NCI-H187 treated with DMSO at 0.1 percent for 48 hours (cell line): ENCODE measurements around the gene SH2B2.

Experiments used
- DNase-seq: peaks from one replicate; lab custom pipeline; 2025; lab: John Stamatoyannopoulos, UW

The SH2B2 gene

DNA sequence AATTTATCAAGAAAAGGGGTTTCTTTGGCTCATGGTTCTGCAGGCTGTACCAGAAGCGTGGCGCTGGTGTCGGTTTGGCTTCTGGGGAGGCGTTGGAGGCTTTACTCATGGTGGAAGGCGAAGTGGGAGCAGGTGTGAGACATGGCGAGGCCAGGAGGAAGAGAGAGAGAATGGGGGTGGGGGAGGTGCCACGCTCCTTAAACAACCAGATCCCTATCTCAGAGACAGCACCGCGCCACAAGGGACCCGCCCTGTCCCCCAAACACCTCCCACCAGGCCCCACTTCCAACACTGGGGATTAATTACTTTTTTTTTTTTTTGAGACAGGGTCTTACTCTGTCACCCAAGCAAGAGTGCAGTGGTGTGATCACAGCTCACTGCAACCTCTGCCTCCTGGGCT lies 18.0 kb upstream of the SH2B2 start:
- no peak for DNase-seq

GRCh38 chr7:102270178-102270887 lies 16.3 kb upstream of the SH2B2 start:
- no peak for DNase-seq

GRCh38 chr7:102271158-102271798 lies 15.4 kb upstream of the SH2B2 start:
- DNase-seq = no peak

DNA sequence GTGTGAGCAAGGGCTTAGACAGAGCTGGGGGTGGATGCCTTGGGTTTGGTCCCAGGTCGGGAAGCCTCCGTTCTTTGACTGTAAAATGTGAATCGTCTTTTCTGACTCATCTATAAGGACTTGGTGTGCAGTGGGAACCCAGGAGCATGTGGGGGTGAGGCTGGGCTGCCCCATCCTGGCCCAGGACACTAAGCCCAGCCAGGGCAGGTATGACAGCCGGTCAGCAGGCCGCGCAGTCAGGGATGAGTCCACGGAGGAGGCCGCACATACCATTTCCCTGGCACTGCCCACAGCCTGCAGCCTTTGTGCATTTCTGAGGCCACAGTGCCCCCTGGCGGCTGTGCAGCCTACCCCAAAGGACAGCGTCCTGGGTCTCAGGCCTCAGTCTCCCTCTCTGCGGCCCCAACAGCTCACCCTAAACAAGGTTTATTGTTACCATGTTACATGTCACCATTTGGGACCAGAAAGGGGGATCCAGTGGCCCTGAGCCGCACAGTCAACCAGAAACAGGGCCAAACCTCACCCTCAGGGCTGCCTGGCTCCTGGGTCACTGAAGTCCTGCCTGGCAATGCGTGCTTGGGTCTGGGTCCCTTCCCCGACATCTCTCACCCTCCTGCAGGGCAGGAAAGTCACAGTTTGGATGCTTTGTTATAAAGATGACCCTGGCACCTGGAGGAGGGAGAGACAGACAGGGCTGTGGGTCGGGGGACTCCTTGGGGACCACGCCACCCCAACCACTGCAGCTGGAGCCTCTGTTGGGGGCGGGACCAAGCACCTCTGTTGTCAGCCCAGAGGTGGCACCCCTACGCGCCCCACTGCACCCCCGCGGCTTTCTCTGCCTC lies 14.4 kb upstream of the SH2B2 start:
- no peak for DNase-seq

GRCh38 chr7:102272917-102273748 lies 13.5 kb upstream of the SH2B2 start:
- DNase-seq = no peak

DNA sequence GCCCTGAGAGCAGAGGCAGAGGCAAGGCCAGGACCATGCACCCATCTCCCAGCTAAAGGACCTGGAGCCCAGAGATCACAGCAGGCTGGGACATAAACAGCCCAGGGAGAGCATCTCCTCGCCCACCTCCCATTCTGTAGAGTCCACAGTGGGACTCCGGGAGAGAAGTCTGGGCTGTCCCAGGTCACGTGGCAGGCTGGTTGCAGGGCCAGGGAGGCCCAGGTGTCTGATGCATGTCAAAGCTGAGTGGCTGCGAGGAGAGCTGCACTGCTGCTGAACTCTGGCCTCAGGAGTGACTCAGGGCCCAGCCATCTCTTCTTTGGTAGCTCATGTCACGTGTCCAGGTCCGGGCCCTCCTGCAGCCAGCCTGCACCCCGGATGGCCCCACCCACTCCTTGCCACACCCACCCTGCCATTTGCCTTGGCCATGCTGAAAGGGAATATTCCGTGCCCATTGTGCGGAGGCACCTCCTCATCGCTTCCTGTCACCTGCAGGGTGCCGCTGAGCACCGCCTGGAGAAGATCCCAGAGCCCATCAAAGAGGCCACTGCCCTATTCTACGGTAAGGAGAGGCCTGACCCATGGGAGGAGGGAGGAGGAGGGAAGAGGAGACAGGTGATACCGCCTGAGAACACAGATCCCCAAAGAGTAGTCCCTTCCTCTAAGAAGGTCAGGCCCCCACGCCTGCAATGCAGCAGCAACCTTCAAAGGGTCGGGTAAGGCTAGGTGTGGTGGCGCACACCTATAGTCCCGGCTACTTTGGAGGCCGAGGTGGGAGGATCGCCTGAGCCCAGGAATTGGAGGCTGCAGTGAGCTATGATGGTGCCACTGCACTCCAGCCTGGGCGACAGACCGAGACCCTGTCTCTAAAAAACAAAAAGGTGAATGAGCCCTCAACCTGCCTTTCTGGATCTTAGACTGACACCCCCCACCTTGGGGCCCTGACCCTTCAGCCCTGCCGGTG lies 12.6 kb upstream of the SH2B2 start:
- DNase-seq = no peak

GRCh38 chr7:102275123-102275703 lies 11.5 kb upstream of the SH2B2 start:
- DNase-seq = no peak

- DNase-seq = no peak
These were observed 8.8 kb upstream of the SH2B2 start for GRCh38 chr7:102277901-102278300.

DNA sequence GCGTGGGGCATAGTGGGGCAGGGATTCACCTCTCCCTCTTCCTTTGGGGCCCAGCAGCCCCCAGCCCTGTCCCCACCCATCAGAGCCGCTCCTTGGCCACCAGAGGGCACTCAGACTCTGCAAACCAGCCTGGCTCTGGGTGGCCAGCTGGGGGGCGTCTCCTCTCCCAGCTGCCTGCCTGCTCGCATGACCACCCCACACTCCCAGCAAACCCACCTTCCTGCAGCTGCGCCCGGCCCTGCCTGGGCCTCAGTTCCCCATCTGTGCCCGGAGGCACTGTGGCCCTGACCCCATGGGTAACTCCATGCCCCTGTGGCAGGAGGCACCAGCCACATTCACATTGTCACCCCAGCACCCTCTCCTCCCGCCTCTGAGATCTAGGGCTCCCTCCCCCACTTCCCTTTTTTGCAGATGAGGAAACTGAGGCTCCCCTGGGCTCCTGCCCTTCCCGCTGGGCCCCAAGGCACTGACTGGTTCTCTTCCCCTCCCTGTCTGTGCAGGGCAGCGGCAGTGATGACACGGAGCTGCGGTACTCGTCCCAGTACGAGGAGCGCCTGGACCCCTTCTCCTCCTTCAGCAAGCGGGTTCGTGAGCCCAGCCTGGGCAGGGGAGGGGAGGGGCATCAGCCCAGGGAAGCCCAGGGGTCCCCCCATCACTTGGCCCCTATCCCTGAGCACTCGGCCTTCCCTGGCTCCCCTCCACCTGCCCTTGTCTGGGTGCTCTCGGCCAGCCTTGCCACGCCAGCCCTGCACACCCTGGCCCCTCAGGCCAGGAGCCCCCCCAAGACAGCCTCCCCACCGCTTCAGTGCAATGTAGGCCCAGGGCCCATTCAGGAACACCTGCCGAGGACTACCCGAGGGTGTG lies 6.9 kb upstream of the SH2B2 start:
- DNase-seq = no peak

GRCh38 chr7:102280521-102280920 lies 6.1 kb upstream of the SH2B2 start:
- no peak for DNase-seq

DNA sequence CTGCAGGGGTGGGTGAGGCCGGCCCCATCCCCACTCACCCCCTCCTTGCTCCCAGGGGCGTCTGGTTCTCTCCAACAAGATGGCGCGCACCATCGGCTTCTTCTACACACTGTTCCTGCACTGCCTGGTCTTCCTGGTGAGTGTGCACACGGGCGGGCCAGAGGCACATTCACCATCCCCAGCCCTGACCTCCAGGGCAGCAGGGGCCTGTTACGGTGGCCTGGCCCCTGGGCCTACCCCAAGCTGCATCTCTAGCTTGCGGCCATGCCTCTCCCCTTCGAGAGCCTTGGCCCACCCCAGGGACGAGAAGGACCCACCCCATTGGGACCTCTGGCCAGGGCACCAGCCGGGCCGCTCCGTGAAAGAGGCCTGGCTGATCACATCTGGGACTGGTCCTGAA lies 4.9 kb upstream of the SH2B2 start:
- DNase-seq = no peak

- no peak for DNase-seq
These were observed 4.0 kb upstream of the SH2B2 start for GRCh38 chr7:102282465-102283362.

- DNase-seq = no peak
These were observed 3.0 kb upstream of the SH2B2 start for GRCh38 chr7:102283477-102284189.

- no peak for DNase-seq
These were observed 2.3 kb upstream of the SH2B2 start for GRCh38 chr7:102284399-102284798.

GRCh38 chr7:102284891-102285539 lies 1.7 kb upstream of the SH2B2 start:
- DNase-seq = no peak

DNA sequence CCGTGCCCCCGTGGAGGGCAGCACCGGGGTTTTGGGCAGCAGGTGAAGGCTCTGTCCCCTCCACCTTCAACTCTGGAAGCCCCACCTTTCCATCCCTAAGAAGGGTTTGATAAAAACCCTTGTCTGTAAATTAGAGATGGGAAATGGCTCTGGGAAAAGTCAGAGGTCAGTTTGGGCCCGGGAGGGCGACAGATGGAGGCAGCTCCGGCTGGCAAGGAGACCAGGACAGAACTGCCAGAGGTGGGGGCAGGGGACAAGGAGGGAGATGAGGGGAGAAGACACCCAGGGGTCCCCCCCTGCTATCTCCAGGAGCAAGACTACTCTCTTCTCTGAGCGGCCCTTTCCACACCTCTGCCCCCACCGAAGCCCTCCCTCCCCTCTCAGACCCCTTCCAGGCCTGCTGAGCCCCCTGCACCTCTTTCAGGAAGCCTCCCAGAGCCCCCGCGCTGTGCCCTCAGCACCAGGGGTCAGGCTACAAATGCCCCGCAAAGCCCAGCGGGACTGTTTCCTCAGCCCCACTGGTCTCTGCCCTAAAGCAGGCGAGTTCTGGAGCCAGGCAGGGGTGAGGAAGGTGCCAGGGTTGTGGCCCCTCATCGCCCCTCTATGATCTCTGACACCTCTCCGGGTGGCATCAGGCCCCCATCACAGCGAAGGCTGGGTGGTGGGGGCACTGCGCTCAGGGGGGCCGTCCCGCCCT lies 980 bp upstream of the SH2B2 start:
- no peak for DNase-seq
